Hepatocyte (in vitro differentiated cells): ENCODE data around the gene SUGP2. TPM values are rescaled to one million over a fixed set of nuclear protein-coding genes. Genes with fewer than 3 reads are reported as not detected.
"Not testable (repeated sequence)": the region's sequence is repeated elsewhere in the genome, so short reads cannot be mapped to it uniquely, and the experiment has no call there.

Experiments used
- DNase-seq: peaks from one replicate; pipeline ENCODE4 v3.0.0-alpha.2; 2016; ENCODE audit warnings: low spot score
- H2AFZ ChIP-seq: fragments of 200-600 bp; sonication (generic); 2 replicates; pipeline ENCODE4 v1.6.0; 2016; ENCODE audit warnings: antibody characterized with exemption, mild to moderate bottlenecking
- H3K27ac ChIP-seq: fragments of 200-600 bp; sonication (generic); 2 replicates; pipeline ENCODE4 v1.5.1; 2016; ENCODE audit warnings: mild to moderate bottlenecking
- H3K27me3 ChIP-seq: fragments of 200-600 bp; sonication (generic); 2 replicates; pipeline ENCODE4 v1.6.1; 2016
- H3K36me3 ChIP-seq: fragments of 200-600 bp; sonication (generic); replicated peaks from 2 replicates; pipeline ENCODE4 v1.5.1; 2016; ENCODE audit warnings: low read depth; ENCODE audit not compliant: insufficient read depth
- H3K4me1 ChIP-seq: fragments of 200-600 bp; sonication (generic); 2 replicates; pipeline ENCODE4 v1.5.1; 2016; ENCODE audit warnings: mild to moderate bottlenecking, moderate library complexity; ENCODE audit not compliant: insufficient read depth
- H3K4me2 ChIP-seq: fragments of 200-600 bp; sonication (generic); 2 replicates; pipeline ENCODE4 v1.6.0; 2016
- H3K4me3 ChIP-seq: fragments of 200-600 bp; sonication (generic); 2 replicates; pipeline ENCODE4 v1.5.1; 2016; ENCODE audit warnings: mild to moderate bottlenecking
- H3K79me2 ChIP-seq: fragments of 200-600 bp; sonication (generic); 2 replicates; pipeline ENCODE4 v1.6.0; 2017; ENCODE audit warnings: mild to moderate bottlenecking
- H3K9me2 ChIP-seq: fragments of 200-600 bp; sonication (generic); replicated peaks from 2 replicates; pipeline ENCODE4 v1.6.0; 2017; ENCODE audit warnings: mild to moderate bottlenecking; ENCODE audit not compliant: insufficient read depth
- H3K9me3 ChIP-seq: fragments of 200-600 bp; sonication (generic); 2 replicates; pipeline ENCODE4 v1.5.1; 2016; ENCODE audit warnings: low read depth, mild to moderate bottlenecking
- H4K20me1 ChIP-seq: fragments of 200-600 bp; sonication (generic); 2 replicates; pipeline ENCODE4 v1.6.0; 2016; ENCODE audit warnings: mild to moderate bottlenecking; ENCODE audit not compliant: insufficient read depth, poor library complexity, severe bottlenecking
- EZH2 ChIP-seq: fragments of 200-600 bp; sonication (generic); IDR thresholded peaks from 2 replicates; pipeline ENCODE4 v1.6.1; 2016; ENCODE audit warnings: antibody characterized with exemption, mild to moderate bottlenecking, borderline replicate concordance
- EZH2phosphoT487 ChIP-seq: fragments of 200-600 bp; sonication (generic); IDR thresholded peaks from one replicate; pipeline ENCODE4 v1.6.1; 2018; ENCODE audit warnings: antibody characterized with exemption, mild to moderate bottlenecking, low read depth, moderate library complexity; ENCODE audit not compliant: unreplicated experiment, severe bottlenecking
- WGBS: methylation state at CpG from one replicate; pipeline ENCODE4 v1.1.6; 2016; ENCODE audit warnings: low lambda C conversion rate; ENCODE audit errors: missing lambda C conversion rate; 5-methylcytosine and 5-hydroxymethylcytosine counted together
- polyA plus RNA-seq: library from polyadenylated mRNA; unstranded; fragments of >200 nt; fragmentation: Nextera tagmentation; extraction: Ambion mirVana; gene quantifications from 2 replicates; pipeline ENCODE4 v1.2.1, GENCODE V29; 2016
- total RNA-seq: library from RNA; depleted of rRNA; stranded (reverse); fragments of >200 nt; gene quantifications from 2 replicates; pipeline ENCODE4 v1.2.3, GENCODE V29; 2014
- TF ChIP-seq, protein P1 (sequence below): fragments of 200-600 bp; sonication (generic); IDR thresholded peaks from 2 replicates; pipeline ENCODE4 v1.5.1; 2016; ENCODE audit warnings: antibody characterized with exemption, mild to moderate bottlenecking; ENCODE audit not compliant: poor library complexity

Gene SUGP2
- total and polyA plus RNA-seq, 2 experiments from 2014 or later, result 36.4 to 51.0 TPM

DNA sequence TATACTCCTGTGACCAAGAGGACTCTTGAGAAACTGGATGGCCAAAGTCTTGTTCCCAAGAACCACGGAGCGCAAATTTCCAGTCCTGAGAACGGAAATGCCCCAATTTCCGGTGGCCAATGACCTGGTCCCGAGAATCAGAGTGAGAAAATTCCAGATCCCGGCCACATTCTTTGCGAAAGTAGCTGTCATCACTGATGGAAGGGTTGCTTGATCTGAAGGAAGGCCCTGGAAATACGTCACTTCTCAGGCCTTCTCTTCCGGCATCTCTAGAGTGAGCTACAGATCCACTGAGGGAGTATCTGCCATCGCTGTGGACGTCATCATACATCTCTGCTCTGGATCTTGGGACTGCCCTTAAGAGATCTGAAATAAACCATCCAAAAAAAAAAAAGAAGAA is 7.5 kb downstream of the SUGP2 start:
- Histone ChIP-seq H3K27me3 (no peaks in the 10 kb centered on the region), H2AFZ (no peak overlapping the region), H3K27ac (no peak overlapping the region), H3K9me2 (no peaks in the 10 kb centered on the region), H4K20me1 (peaks cover 5% of the 10 kb centered on the region), H3K4me3 (no peak overlapping the region), H3K79me2 (peaks cover 52% of the 10 kb centered on the region), H3K4me1 (peaks cover 3% of the 10 kb centered on the region), H3K9me3 (no peaks in the 10 kb centered on the region), H3K4me2 (no peak overlapping the region), H3K36me3 (no peaks in the 10 kb centered on the region)
- no peak for TF ChIP-seq EZH2phosphoT487
- TF ChIP-seq EZH2, result no peak
- TF ChIP-seq, protein P1, sequence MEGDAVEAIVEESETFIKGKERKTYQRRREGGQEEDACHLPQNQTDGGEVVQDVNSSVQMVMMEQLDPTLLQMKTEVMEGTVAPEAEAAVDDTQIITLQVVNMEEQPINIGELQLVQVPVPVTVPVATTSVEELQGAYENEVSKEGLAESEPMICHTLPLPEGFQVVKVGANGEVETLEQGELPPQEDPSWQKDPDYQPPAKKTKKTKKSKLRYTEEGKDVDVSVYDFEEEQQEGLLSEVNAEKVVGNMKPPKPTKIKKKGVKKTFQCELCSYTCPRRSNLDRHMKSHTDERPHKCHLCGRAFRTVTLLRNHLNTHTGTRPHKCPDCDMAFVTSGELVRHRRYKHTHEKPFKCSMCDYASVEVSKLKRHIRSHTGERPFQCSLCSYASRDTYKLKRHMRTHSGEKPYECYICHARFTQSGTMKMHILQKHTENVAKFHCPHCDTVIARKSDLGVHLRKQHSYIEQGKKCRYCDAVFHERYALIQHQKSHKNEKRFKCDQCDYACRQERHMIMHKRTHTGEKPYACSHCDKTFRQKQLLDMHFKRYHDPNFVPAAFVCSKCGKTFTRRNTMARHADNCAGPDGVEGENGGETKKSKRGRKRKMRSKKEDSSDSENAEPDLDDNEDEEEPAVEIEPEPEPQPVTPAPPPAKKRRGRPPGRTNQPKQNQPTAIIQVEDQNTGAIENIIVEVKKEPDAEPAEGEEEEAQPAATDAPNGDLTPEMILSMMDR, result no peak
- WGBS, result 97% methylated on average over 11 of the region's 11 CpGs
- DNase-seq, result no peak

DNA sequence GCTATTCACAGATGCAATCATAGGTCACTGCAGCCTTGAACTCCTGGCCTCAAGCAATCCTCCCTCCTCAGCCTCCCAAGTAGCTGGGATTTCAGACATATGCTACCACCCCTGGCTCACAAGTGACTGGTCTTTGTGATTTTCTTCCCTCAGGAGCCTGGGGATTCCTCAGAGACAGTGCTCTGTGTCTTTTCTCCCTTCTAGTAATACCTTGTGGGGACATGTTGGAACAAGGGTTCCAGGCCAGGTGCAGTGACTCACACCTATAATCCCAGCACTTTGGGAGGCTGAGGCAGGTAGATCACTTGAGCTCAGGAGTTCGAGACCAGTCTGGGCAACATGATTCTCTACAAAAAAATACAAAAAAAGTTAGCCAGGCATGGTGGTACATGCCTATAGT is 9.9 kb downstream of the SUGP2 start:
- WGBS, result 100% methylated on average over 1 of the region's 1 CpG
- H3K36me3 ChIP-seq, result not testable (repeated sequence)

GRCh38 chr19:19022380-19022961 is 10.8 kb downstream of the SUGP2 start:
- no peak overlapping the region for H2AFZ ChIP-seq
- no peaks in the 10 kb centered on the region for H3K27me3 ChIP-seq
- H3K9me2 ChIP-seq, result no peaks in the 10 kb centered on the region
- 89% methylated on average over 4 of the region's 4 CpGs for WGBS
- no peak for DNase-seq
- H3K4me1 ChIP-seq, result peaks cover 3% of the 10 kb centered on the region
- H3K27ac ChIP-seq, result no peak overlapping the region
- no peaks in the 10 kb centered on the region for H3K9me3 ChIP-seq
- H3K4me2 ChIP-seq, result no peak overlapping the region
- no peaks in the 10 kb centered on the region for H3K36me3 ChIP-seq
- H4K20me1 ChIP-seq, result no peaks in the 10 kb centered on the region
- no peak overlapping the region for H3K4me3 ChIP-seq
- TF ChIP-seq EZH2 (no peak), EZH2phosphoT487 (no peak)
- TF ChIP-seq, protein P1, result no peak
- H3K79me2 ChIP-seq, result peaks cover 42% of the 10 kb centered on the region

More for the DNA sequence above, 9.9 kb downstream of the SUGP2 start:
- not testable (repeated sequence) for H3K4me1 ChIP-seq, H3K9me3 ChIP-seq, H3K4me2 ChIP-seq, DNase-seq, H2AFZ ChIP-seq, H3K27me3 ChIP-seq, H3K27ac ChIP-seq, H3K9me2 ChIP-seq, H3K4me3 ChIP-seq, H4K20me1 ChIP-seq
- H3K79me2 ChIP-seq, result peaks cover 45% of the 10 kb centered on the region

DNA sequence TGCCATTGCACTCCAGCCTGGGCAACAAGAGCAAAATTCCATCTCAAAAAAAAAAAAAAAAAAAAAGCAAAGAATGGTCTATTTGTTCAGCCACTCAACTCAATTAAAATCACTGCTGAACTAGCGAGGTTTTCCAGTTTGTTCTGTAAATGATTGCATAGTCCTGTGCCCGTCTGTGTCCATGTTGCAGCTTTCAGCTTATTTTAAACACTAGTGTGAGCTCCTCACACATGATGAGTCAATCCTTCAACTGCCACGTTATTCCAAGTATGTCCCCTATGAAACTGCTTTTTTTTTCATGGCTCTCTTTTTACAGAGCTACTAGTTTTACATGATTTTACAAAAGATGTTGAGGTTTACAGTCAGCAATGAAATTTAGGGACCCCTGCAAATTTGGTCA is 12.2 kb downstream of the SUGP2 start:
- DNase-seq, result peak; percentile 50
- Histone ChIP-seq H3K36me3 (no peaks in the 10 kb centered on the region), H3K9me3 (no peaks in the 10 kb centered on the region), H3K27me3 (no peaks in the 10 kb centered on the region), H3K4me3 (no peak overlapping the region), H3K9me2 (no peaks in the 10 kb centered on the region), H3K79me2 (peaks cover 39% of the 10 kb centered on the region), H2AFZ (no peak overlapping the region), H3K4me1 (peaks cover 3% of the 10 kb centered on the region), H3K27ac (peak overlapping the region; percentile 22), H3K4me2 (peak overlapping the region; percentile 55), H4K20me1 (no peaks in the 10 kb centered on the region)
- 40% methylated on average over 3 of the region's 3 CpGs for WGBS
- TF ChIP-seq EZH2 (no peak), EZH2phosphoT487 (no peak)
- TF ChIP-seq, protein P1, result no peak
